COR-L47 (cell line): Measurements from ENCODE around the gene FUT2.
"Not testable (repeated sequence)": the region's sequence is repeated elsewhere in the genome, so short reads cannot be mapped to it uniquely, and the experiment has no call there.

Source experiments
- DNase-seq: peaks from one replicate; lab custom pipeline; 2025; lab: John Stamatoyannopoulos, UW

The FUT2 gene

DNA sequence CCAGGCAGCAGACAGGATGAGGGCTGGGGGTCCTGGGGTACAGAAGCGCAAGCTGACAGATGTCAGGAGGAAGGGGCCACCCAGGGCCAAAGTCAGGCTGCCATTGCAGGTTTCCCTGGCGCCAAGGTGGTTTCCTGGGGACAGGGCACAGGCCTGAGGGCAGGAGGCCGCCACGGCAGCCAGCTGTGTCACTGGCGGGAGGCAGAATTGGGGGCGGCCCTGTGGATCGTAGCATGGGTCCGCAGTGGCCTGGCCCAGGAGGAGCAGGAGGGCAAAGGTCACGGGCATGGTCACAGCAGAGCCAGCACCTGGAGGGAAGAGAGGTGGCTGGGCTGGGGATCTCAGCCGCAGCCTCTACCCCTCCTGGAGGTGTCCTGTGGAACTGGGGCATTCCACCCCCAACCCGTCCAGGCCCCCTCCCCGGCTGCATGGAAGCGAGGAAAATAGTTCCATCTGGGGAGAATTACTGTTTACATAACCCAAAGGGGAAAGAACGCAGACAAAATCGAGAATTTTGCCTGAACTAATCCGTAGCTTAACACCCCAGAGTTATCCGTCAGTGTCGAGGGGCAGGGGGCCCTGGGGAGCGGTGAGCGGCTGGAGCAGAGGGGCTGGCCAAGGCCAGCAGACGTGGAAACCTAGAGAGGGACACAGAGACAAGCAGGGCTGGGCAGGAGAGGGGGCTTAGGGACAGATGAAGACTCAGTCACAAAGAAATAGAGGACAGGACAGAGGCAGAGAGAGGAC lies 24.9 kb upstream of the FUT2 start:
- DNase-seq = no peak

DNA sequence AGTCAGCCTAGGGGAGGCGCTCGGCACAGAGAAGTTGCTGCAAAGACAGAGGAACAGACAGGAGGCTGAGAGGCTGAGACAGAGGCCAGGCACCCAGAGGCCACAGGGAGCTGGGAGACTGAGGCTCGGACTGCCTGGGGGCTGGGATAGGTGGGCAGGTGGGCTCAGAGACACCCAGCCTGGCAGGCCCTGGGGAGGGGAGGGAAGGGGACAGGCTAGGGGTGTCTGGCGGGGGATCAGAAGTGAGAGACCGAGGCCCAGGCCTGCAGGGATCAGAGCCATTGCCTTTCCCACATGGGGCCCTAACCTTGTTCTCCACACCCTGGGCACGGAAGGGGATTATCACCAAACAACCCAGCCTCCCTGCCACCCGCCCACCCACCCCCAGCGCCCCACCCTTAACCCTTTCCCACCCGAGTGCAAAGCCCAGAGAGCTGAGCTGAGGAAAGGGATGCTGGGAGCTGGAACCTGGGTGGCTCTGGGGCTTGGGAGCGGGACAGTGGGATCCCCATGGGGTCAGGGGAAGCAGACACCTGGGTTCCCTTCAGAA lies 24.2 kb upstream of the FUT2 start:
- DNase-seq = no peak

DNA sequence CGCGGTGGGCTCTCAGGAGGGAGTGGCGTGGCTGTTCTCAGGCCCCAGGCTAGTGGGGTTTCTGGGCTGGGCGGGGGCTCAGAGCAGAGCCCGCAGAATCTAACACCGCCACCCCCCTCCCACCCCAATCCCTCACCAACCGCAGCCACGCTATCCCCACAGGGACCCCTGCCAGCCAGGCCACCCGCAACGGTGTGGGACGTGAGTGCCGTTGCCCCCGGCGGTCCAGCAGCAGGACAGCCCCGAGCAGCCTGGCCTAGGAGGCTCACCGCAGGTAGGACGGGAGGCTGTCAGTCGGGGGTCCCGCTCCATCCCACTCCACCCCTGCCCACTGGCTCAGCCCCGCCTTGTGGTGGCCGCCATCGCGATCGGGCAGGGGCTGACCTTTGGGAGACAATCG lies 22.8 kb upstream of the FUT2 start, which contains the start of gene NTN5:
TSS of gene NTN5 (minus strand) at position 24 of the 400 bp plus-strand sequence. CDS start 2,031 bp downstream, outside the sequence.
- no peak for DNase-seq

DNA sequence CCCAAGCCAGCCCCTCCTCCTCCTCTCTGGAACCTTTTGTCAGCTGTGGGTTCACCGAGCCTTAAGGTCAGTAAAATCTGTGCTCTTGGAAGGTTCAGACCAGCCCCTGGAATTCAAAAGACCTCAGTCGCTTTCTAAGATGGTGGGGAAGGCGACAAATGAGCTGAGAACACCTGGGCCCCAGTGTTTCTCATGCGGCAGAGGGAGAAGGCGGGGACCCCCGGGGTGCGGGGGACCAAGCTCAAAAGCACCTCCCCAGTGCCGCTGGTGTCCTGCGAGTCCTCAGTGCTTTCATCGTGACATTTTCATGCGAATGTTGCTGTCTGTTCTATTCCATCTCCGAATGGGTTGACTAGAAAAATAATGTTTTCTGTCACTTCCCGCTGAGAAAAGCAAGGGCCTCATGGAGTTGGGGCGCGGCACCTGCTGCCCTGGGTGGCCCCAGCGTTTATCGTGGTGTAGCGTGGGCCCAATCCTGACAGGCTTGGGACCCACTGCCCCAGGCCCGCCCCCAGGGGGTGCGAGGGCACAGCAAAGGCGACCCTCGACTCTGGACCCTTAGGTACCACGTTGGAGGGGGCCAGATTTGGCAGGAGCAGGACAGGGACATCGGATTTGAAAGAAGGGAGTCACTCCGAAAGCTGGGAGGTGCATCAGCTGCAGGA lies 22.2 kb upstream of the FUT2 start:
- no peak for DNase-seq

DNA sequence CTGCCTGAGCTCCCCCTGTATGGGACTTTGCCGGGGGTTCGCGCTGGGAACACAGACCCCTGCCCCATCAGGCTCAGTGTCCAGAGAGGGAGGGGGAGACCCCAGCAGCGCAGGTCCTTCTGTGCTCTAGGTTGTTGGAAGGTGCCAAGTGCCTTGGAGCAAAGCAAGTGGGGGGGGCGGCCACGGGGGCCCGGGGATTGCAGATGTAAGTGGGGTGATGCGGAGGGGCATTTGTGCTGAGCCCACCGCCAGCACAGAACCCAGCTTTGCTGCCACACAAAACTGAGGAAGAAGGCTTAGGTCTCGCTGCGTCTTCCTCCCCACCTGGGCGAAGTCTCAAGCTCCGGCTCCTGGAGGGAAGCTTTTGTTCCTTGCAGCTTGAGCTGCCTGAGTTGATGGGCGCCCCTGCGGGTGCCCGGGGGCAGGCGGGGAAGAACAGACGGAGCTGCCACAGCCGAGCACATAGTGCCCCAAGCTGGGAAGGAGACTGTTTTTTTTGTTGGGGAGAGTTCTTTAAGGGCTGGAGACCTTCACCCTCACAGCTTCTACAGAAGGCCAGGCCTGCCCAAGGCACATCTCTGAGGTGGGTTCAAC lies 21.5 kb upstream of the FUT2 start:
- DNase-seq = no peak

DNA sequence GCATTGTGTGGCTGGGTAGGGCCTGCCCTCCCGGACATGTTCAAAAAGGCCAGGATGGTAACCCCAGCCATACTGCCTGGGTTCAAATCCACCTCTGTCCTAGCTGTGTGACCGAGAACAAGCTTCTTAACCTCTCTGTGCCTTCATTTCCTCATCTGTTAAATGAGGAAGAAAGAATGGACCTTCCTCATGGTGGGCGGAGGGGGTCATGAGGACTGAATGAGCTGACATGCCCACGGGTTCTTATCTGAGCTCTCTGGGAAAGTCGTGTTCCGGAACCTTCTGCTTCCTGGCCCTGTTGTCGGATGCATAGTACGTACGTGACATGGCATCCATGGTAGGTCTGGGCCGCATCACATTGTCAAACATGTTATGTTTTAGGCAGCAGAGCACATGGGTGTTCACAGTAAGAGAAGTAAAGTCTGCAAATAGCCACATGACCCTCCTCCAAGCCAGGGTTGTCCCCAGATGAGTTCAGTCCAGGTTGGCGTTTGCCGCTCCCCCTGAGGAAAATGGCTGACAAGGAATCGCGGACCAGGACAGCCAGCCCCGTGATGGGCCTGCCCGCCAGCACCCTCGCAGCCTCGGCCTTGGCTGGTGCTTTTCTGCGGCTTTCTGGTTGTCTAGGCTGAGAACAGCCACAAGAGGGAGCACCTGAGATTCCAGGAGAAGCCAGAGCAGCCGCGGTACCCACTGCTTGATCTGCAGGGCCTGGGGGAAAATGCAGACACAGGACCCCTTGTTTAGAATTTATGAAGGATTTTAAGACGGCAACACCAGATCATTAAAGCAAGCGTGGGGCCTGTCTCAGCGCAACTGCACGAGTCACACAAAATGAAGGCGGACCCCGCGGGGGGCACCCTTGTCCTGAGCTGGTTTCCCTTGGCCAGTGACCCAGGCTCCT lies 20.6 kb upstream of the FUT2 start:
- DNase-seq = peak; percentile 74

DNA sequence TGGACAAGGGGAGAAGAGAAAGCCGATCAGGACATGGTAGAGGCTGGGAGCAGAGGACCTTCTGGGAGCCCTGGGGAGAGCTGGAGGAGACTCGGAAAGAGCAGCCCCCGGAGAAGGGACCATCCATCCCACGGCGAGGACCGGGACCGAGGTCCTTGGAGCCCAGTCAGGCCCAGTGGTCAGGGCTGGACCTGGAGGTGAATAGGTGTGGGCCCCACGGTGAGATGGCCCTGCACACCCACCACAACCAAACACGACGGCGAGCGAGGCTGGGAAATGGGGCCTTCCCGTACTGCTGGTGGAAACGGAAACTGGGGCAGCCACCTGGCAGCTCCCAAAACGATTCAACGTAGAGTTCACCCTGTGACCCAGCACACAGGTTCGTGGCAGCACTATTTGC lies 19.3 kb upstream of the FUT2 start:
- DNase-seq = no peak

DNA sequence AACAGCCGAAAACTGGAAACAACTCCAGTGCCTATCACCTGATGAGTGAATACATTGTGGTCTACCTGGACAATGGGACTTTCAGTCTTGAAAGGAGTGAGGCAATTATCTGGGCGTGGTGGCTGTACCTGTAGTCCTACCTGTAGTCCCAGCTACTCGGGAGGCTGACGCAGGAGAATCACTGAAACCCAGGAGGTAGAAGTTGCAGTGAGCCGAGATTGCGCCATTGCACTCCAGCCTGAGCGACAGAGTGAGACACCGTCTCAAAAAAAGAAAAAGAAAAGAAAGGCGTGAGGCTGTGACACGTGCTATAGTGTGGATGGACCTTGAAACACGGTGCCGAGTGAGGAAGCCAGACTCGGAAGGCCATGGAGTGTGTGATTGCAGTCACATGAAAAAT lies 18.9 kb upstream of the FUT2 start:
- DNase-seq = no peak

DNA sequence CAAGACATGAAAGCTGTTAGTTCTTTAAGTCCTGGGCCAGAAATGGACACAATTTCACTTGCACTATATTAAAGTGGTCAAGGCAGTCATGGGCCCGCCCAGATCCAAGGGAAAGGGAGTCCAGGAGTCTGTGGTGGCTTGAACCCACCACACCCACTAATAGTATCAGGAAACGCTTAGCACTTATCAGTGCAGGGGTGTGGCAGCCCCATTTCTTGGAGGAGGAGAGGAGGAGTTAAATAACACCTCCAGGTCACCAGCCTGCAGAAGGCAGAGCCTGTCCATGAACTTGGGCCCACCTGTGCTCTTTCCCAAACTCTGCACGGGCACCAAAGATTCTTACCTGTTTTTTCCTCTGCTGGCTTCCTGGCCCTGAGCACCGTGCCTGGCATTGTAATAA lies 17.6 kb upstream of the FUT2 start:
- no peak for DNase-seq

DNA sequence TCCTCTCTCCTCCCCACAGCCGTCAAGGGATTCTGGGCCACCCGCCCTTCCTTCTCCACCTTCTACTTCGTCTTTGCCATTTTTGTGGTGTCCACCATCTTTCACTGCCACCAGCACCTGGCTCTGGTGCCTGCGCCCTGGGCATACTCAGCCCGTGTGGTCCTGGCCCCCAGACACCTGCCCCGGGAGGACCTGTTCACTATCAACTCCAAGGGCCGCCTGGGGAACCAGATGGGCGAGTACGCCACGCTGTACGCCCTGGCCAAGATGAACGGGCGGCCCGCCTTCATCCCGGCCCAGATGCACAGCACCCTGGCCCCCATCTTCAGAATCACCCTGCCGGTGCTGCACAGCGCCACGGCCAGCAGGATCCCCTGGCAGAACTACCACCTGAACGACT lies 15.8 kb upstream of the FUT2 start:
- DNase-seq = not testable (repeated sequence)

DNA sequence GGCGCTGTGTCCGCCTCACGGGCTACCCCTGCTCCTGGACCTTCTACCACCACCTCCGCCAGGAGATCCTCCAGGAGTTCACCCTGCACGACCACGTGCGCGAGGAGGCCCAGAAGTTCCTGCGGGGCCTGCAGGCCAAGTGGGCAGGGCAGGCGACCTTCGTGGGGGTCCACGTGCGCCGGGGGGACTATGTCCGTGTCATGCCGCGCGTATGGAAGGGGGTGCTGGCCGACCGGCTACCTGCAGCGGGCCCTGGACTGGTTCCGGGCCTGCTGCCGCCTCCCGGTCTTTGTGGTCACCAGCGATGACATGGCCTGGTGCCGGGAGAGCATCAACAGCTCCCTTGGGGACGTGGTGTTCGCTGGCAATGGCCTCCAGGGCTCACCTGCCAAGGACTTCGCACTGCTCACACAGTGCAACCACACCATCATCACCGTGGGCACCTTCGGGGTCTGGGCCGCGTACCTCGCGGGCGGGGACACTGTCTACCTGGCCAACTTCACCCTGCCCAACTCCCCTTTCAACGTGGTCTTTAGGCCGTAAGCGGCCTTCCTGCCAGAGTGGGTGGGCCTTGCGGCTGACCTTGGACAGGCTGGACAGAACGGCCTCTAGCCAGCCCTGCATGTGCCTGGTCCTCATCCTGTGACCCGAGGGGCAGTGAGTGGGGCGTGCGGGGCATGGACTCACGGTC lies 15.2 kb upstream of the FUT2 start:
- no peak for DNase-seq

DNA sequence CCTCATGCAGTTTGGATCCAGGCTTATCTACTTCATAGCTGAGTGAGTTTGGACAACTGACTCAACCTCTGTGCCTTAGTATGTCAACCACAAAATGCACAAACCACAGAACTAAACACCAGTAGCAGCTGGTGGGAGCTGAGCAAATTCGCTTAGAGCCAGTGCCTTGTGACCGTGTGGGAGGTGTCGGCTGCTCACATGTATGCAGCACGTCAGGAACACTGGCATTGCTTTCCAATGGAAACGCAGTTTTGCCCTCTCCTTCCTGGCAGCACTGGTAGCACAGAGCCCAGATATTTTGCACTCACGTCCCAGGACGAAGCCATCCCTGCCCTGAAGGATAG lies 14.7 kb upstream of the FUT2 start:
- DNase-seq = no peak

DNA sequence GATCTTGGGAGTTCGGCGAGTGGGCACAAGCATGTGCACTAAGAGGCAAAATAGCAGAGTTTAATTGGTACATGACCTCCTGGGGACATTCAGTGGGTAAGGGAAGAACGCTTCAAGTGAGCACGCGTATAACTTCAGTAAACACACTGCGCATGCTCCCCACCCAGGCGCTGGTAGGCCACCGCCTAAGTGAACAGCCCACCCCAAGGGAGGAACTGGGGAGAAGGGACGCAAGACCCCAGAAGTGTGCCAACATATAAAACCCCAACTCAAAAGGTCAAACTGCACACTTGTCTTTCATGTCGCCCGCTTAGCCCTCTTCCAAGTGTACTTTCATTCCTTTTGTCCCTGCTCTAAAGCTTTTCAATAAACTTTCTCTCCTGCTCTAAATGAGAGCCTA lies 12.4 kb upstream of the FUT2 start:
- peak; percentile 20 for DNase-seq

DNA sequence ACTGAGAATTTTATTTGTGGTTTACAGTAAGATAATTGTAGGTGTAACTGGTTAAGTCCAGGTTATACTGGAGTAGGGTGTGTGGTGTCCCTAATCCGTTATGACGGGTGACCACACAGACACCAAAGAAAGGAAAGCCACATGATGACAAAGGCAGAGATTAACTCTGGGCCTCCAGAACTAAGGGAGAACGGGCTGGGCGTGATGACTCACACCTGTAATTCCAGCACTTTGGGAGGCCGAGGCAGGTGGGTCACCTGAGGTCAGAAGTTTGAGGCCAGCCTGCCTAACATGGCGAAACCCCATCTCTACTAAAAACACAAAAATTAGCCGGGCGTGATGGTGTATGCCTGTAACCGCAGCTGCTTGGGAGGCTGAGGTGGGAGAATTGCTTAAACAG lies 10.2 kb upstream of the FUT2 start:
- DNase-seq = no peak

DNA sequence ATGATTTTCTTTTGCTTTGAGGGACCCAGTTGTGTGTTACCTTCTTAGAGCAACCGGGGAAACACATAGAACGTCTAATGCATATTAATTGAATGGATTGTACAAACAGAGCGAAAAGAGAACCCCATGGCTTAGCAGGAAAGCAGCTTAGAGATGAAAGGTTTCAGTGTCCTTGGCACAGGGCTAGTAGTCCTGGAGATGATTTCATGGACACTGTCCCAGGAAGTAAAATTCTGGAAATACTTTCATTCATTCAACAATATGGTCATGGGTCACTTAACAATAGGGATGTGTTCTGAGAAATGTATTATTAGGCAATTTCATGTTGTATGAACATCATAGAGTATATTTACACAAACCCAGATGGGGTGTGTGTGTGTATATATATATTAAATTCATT lies 9.7 kb upstream of the FUT2 start:
- DNase-seq = no peak

DNA sequence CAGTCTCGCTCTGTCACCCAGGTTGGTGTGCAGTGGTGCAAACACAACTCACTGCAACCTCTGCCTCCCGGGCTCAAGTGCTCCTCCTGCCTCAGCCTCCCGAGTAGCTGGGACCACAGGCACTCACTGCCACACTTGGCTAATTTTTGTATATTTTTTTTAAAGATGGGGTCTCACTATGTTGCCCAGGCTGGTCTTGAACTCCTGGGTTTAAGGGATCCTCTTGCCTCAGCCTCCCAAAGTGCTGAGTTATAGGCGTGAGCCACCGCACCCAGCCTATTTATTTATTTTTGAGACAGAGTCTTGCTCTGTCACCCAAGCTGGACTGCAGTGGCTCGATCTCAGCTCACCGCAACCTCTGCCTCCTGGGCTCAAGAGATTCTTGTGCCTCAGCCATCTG lies 9.1 kb upstream of the FUT2 start:
- not testable (repeated sequence) for DNase-seq

DNA sequence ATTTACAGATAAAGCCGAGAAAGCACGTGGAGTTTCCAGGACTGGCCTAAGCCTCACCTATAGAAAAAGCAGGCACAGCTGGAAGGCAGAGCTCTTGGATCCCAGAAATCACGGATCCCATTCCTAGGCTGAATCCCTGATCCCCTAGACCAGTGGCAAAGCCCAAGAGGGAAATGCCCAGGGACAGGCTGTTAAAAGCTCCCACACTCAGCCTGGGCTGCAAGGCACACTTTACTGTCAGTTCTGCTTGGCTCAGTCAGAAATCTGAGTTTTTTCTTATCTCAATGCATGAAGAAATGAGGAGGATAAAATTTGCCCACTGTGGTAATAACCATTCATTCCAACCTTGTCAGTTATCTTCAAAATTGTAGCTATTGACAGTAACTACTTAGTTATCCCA lies 8.0 kb upstream of the FUT2 start:
- no peak for DNase-seq

DNA sequence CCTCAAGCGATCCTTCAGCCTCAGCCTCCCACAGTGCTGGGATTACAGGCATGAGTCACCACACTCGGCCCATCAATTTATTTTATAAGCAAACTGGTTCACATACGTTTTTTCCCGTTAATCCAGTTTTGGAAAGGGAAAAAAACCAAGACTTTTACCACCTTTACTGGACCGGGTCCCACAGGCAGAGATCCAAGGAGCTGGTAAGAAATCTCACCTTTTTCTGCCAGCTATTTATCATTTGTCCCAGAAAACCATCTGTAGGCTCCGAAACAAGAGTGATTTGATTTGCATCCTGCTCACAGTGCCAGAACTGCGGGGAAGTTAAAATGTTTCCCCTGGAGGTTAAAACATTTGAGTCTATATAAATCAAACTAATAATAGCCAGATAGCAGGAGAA lies 6.3 kb upstream of the FUT2 start:
- DNase-seq = no peak

DNA sequence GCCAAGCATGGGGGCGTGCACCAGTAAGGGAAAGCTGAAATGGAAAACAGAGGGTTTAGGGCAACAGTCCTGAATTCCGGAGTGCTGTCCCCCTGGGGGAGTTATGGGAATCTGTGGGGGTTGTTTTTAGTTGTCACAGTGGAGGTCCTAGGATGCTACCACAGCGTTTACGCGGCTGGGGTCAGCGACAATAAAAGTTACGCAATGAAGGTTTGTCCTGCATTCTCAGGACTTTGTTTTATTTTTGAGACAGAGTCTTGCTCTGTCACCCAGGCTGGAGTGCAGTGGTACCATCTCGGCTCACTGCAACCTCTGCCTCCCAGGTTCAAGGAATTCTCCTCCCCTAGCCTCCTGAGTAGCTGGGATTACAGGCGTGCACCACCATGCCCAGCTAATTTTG lies 2.1 kb upstream of the FUT2 start:
- DNase-seq = not testable (repeated sequence)

DNA sequence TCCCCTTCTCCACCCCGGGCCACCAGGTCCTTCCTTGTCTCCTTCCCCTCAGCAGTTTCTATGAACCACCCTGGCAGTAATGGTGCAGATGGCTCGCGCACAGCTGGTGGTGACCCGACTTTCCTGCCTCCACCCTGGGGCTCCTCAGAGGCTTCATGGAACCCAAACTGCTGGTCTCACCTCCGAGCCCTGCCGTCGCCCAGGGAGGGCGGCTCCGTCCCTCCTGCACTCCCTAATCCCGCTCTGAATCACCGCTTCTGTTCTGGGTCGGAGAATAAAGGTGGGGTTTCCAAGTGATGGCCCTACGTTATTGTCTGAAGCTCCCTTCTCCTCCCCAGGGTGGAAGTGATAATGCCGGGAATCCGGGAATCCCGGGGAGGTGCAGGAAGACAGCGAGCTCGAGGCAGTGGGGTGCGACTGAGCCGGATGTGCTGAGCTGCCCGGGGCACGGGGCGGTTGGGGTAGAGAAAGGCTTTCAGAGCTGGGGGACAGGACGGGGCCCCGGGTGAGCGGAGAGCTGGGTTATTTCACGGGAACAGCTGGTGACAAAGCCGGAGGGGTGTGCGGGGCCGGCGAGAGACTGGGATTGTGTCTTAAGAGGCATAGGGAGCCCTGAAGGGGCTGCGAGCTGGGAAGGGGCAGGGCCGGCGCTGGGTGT lies 711 bp downstream of the FUT2 start:
- peak; percentile 4 for DNase-seq

DNA sequence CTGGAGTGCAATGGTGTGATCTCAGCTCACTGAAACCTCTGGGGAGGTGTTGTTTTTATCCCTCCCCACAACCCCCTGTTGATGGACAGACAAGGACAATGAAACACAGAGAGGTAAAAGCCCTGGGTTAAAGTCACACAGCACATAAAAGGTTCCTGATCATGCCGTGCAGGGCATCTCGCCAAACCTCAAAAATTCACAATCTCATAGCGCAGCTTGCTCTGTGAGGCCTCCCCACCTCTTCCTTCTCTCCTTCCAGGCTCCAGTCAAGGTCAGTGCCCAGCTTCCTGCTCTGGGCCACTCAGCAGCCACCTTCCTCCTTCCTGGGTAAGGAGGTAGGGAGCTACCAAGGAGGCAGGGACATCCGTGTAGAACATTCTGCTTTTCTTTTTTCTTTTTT lies 2.3 kb downstream of the FUT2 start:
- DNase-seq = no peak
